Erythroblast (primary cell): ENCODE measurements around the gene HECW1.

ENCODE experiments used
- DNase-seq, 2 experiments: peaks; one replicate each; lab custom pipeline; 2025; lab: John Stamatoyannopoulos, UW
- GATA1 ChIP-seq: IDR thresholded peaks from 2 replicates; pipeline ENCODE4 v1.6.1; 2011; ENCODE audit warnings: low read depth, mild to moderate bottlenecking, control low read depth, low read length, moderate library complexity
- POLR2A ChIP-seq: IDR thresholded peaks from 2 replicates; pipeline ENCODE4 v1.6.1; 2011; ENCODE audit warnings: mild to moderate bottlenecking, low read length

Gene HECW1

DNA sequence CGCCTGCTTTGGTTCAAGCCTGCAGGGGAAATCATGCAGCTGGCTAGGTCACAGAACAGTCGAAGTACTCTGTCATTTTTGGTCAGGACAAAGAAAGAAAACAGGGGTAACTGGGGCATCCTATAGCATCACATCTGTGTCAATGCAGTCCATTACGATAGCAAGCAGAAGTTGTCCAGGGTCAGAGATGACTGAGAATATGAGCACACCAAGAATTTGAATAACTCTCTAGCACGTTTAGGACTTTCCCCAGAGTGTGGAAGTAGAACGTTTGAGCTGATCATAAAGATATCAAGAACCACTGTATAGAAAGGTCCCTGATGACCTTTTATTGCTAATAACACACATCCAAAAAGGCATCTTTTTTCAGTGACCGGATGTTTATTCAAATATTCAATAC lies 12.7 kb upstream of the HECW1 start:
- DNase-seq, result no peak
- TF ChIP-seq GATA1, result no peak

DNA sequence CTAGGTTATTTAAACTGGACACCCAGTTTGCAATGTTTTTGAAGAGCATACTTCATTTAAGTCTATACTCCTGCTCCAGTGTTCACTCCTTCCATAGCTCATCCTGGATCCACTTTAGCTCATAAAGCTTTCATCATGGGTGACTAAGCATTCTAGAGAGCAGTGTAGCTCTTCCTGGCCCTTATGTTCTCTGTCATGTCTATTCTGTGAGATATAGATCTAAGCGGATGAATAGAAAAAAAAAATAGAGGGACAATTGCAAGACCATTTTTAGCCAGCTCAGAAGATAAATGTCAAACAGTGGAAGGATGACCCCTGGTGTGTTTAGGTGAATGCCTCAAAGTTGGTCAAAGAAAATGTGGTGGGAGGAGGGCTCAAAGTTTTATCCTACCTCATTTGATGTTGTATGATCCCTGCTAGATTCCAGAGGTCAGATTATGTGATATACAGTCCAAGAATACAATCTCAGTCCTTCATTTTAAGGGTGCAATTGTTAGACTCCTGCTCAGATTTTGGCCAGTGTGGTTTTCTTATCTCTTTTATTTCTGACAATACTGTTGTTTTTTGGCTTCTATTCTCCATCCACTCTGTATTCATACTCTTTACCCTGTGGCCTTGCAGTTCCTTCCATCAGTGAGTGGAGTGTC lies 7.5 kb upstream of the HECW1 start:
- no peak for TF ChIP-seq POLR2A
- TF ChIP-seq GATA1, result no peak
- no peak for DNase-seq

DNA sequence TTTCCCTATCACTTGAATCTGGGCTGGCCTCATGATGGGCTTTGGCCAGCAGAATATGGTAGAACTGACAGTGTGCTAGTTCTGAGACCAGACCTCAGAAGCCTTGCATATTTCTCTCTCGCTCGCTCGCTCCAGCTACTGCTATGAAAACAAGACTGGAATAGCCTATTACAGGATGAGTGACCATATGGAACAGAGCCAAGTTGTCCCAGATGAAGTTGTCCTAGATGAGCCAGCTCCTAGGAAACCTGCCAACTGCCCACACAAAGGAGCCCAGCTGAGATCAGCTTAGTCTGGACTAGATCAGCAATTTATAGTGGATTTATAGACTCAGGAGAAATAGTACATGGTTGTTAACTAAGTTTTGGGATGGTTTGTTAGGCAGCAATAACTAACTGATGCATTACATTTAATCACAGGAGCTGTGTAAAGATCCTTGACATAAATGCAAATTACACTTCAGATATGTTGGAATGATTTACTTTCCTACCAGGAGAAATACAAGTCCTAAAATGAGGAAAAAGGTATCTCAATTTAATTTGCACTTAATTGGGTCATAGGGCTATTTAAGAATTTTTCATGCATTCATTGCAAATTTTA lies 6.8 kb upstream of the HECW1 start:
- no peak for DNase-seq
- TF ChIP-seq POLR2A (no peak), GATA1 (no peak)

DNA sequence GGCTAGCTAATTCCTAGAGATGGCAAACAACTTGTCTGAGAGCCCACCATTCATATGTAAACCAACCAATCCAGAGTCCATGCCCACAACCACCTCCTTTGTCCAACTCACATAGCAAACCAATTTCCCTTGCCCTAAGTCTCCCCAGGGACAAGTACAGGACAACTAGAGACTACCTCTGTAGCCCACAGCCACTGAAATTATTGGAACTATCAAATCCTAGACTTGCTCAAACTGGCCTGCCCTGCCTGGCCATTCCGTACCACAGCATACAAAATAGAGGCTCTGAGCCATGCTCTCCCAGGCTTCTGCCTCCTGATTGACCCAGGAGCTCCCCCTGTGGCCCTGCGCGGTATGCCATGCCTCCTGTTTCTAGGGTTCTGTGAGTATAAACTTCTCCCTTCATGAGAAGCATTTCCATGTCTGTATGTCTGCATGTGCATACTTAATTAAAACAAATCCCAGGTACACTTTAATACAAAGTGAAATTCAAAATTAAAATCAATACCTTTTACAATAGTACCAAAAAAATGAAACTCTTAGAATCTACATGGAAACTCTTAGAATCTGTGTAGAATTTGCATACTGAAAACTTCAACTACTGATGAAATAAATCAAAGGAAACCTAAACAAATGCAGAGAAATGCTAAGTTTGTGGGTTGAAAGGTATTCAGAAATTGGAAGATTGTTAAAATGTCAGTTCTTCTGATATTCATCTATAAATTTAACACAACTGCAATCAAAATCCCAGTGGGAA lies 4.0 kb upstream of the HECW1 start:
- peak; percentile 23 to 54 for DNase-seq
- no peak for TF ChIP-seq POLR2A
- no peak for TF ChIP-seq GATA1

DNA sequence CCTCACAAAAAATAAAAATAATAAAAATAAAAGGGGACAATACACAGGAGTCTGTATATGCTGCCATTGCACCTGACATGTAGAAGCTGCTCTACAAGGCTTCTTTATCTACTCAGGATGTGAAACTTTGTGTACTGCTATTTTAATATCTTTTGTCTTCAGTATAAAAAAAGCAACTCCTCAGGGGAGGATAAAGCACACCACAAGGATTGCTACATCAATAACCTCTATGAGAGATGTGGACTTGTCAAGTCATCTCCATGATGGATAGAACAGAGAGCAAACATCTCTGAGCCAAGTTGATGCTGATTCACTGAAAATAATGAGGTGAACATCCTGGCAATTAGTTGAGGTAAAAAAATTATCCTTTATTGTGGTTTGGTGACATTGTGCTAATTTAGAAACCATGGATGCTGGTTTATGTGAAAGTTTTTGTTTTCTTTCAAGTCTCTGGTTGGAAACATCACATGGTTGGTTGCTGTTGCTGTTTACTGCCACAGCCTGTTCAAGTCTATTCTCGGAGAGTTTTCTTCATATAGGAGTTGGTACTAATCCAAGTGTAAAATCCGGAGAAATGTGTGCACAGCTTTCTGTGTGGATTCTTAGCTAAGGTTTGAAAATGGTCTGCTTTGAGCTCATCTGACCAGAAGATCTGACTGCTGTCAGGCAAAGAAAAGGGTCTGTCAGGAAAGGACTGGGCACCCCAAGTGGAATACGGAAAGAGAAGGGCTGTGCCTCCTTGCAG lies 1.5 kb upstream of the HECW1 start:
- no peak for TF ChIP-seq GATA1
- TF ChIP-seq POLR2A, result no peak
- DNase-seq, result no peak

DNA sequence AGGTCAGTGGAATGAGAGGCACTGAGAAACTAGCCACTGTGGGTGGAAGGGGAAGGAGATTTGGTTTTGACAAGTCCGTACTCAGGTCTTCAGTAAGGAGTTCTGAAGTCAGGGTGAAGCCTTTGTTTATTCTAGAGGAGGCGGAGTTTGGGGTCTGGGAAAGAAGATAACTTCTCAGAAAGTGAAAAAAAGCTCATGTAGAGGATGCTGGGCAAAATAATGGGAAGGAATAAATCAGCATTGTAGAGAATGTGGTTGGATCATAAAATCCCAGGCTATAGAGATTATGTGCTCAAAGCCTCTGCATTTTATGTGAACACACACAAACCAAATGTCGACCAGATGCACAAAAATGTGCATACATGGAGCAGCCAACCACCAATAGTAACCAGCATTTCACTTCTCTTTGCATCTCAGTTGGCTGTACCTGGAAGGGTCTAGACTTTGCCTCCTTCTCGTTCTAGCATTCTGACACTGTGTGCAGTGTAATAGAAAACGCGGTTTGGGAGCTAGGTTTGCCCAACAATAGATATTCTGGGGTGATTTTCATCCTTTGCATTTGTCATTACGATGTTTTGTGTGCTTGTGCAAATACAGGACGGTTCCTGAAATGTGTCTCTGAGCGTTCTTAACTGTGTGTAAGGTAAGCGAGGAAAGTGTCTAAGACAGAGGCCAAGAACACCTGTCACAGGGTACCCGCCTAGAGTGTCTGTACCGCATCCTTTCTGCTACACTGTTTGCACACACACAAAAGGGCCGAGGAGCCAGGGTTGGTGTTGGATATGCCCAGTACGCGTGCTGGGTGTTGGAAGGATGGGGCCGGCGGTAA lies 603 bp upstream of the HECW1 start:
- TF ChIP-seq GATA1 (no peak), POLR2A (no peak)
- no peak for DNase-seq

DNA sequence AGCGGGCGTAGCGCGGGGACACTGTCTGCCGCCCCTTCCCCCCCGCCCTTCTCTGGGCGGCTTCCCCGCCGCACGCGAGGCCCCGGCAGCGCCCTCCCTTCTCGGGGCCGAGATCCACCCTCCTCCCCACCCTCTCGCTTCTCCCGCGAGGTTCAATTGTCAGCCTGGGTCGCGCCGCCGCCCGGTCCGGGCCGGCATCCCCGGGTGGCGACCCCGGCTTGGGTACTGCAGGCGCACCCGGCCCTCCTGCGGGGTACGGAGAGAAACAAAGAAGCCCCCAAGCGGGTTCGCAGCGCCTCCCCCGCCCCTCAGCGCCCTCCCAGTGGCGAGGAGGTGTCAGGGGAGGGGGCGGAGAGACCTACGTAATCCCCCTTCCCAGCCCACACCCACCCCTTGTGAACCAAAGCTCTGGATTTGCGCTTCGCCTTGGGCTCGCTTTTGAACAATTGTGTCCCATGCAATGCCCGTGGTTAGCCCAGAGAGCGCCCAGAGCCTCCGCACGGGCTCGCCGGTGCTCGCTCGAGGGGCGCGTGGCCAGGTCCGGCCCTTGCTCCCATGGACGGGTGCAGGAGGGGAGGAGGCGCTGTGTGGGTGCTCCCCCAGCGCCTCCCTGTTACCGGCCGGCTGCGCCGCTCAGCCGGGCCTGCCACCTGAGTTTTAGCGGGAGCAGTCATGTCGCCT lies 634 bp downstream of the HECW1 start:
- no peak for TF ChIP-seq POLR2A
- no peak for TF ChIP-seq GATA1
- no peak for DNase-seq

DNA sequence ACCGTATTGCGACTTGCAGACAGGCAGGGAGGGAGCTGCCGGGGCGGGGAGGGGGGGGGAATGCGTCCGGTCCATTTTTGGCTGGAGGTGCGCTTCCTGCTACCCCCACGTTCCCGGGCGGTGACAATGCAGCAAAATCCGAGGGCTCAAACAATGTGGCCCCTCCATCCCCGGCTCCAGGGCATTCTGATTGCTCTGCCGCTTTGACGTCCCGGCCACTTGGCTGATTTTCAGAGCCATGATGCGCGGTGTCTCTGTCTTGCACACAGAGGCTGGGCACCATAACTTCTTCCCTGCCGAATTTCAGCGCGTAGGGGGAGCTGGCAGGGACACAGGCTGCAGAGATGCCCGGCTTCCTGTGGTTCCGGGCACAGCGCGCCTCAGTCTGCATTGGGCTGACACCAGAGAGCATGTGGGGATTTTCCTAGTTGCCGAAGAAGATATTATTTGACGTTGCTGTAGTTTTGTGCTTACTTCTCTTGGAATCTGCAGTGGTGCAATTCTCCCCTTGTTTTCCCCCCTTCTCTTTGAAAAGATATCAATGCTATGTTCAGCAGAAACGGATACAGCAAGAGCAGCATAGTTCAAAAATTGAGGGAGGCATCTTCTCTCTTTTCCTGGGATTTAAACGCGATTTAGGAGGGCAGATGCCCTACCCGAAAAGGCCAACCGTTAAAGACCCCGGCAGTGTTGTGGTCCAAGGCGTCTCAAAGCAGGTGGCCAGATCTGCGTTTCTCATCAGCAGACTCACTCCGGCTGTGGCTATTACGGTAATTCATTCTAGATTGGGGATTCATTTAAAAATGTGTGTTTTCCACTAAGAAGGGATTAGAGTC lies 1.4 kb downstream of the HECW1 start:
- TF ChIP-seq POLR2A (no peak), GATA1 (no peak)
- DNase-seq, result no peak

DNA sequence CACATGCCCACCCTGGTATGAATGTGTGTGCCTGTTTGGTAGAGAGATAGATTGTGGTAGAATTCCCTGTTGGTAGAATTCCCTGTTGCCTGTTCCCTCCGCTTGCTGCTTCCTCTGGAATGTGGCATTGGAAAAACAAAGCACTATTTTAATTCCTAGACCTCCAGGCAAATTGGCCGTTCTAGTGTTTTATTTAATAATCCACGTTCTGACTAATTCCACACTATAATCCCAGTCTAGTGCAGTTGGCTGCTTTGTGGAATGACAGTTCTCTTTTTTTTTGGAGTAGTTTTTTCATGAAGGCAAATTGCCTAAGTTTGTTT lies 2.0 kb downstream of the HECW1 start:
- no peak for DNase-seq
- no peak for TF ChIP-seq GATA1
- TF ChIP-seq POLR2A, result no peak

DNA sequence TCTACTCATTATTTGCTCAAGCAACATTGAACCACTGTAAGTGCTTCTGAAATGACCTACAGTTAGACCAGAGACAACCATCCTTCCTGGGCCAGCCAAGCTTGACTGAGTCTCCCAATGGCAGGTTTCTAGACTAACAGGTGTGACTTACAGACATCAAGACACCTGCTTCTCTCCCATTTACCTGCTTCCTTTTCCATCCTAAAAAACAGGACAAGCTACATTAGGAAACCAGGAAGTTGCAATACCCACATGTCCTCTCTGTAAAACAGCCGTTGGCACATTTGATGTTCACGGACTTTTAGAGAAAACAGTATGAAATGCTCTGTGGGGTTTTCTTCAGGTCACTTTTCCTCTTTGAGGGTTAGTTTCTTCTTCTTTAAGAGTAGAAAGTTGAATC lies 4.0 kb downstream of the HECW1 start:
- TF ChIP-seq GATA1 (no peak), POLR2A (no peak)
- no peak for DNase-seq

DNA sequence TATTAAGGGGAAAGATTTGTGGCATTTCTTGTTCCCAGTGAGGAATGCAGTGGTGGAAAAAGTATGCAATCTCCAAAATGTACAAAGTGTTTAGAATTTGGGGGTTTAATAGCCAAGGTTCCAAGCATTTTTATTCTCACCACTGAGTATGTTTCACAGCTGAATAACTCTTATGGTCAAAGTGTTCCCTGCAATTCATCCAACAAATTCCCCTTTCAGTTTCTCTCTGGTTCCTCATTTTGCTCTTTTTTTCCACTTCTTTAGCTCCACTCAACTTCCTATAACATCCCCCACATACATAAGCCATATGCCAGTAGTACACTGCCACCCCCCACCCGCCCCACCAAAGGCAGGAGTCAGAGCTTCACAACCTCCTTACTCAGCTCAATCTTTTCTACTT lies 4.6 kb downstream of the HECW1 start:
- TF ChIP-seq POLR2A, result no peak
- TF ChIP-seq GATA1, result no peak
- DNase-seq, result no peak

DNA sequence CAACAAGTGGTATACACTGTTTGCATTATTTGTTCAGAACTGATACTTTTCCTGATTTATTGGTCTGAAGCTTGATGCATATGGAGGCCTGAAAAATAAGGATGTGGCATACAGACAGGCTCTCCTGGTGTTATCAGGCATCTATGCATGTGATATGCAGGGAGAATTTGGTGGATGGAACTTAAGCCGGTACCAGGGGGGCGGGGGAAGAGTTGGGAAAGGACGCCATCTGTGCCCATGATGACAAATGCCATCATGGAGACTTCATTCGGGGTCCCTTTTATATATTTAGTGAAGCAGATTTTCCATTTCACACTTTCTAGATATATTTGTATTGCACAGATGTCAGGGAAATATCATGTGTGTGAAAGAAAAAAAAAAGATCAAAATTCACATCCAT lies 5.4 kb downstream of the HECW1 start:
- TF ChIP-seq POLR2A (no peak), GATA1 (no peak)
- DNase-seq, result no peak
